ENCODE results near the gene FRYL.

DNA sequence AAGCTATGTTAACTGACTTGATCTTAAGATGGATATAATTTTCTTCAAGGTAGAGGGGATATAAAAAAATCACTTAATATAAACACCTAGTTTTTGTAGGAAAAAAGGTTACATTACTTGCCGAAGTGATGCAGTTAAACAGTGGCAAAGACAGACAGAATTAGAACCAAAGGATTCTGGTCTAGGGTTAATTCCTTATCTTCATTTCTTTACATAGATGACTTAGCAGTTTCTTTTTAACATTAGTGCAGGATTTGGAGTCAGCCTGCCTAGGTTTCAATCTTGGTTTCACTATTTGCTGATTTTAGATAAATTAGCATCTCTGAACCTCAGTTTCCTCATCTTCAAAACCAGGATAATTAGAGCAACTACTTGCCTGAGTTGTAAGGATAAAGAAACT lies 275.7 kb downstream of the FRYL start:
- TF ChIP-seq POLR2A (IDR thresholded peaks at IDR 0.05) (no peak), POLR2AphosphoS5 (IDR thresholded peaks at IDR 0.05) (no peak)
- TF ChIP-seq, protein P1, sequence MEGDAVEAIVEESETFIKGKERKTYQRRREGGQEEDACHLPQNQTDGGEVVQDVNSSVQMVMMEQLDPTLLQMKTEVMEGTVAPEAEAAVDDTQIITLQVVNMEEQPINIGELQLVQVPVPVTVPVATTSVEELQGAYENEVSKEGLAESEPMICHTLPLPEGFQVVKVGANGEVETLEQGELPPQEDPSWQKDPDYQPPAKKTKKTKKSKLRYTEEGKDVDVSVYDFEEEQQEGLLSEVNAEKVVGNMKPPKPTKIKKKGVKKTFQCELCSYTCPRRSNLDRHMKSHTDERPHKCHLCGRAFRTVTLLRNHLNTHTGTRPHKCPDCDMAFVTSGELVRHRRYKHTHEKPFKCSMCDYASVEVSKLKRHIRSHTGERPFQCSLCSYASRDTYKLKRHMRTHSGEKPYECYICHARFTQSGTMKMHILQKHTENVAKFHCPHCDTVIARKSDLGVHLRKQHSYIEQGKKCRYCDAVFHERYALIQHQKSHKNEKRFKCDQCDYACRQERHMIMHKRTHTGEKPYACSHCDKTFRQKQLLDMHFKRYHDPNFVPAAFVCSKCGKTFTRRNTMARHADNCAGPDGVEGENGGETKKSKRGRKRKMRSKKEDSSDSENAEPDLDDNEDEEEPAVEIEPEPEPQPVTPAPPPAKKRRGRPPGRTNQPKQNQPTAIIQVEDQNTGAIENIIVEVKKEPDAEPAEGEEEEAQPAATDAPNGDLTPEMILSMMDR (IDR thresholded peaks at IDR 0.05) = no peak

Data from breast epithelium (tissue), 3 donors.